GM18858 (cell line): ENCODE results near the gene WNT3A.

ENCODE experiments used
- ATAC-seq: cut with Tn5 transposase; IDR thresholded peaks from one replicate; pipeline ENCODE4 v1.9.1; 2021; ENCODE audit not compliant: unreplicated experiment

Gene WNT3A

GRCh38 chr1:228083871-228084278 is 77.1 kb downstream of the WNT3A start:
- no peak for ATAC-seq

GRCh38 chr1:228084325-228084724 is 77.5 kb downstream of the WNT3A start:
- ATAC-seq = no peak

GRCh38 chr1:228084797-228085196 is 78.0 kb downstream of the WNT3A start:
- ATAC-seq = no peak

GRCh38 chr1:228085287-228085951 is 78.6 kb downstream of the WNT3A start:
- no peak for ATAC-seq

- ATAC-seq = no peak
Observed at GRCh38 chr1:228087771-228088251, 81.0 kb downstream of the WNT3A start.

GRCh38 chr1:228088586-228089498 is 82.0 kb downstream of the WNT3A start:
- no peak for ATAC-seq

GRCh38 chr1:228089519-228090380 is 83.0 kb downstream of the WNT3A start:
- ATAC-seq = no peak

- ATAC-seq = no peak
Observed at GRCh38 chr1:228090613-228091081, 83.8 kb downstream of the WNT3A start.

GRCh38 chr1:228091084-228091483 is 84.3 kb downstream of the WNT3A start:
- no peak for ATAC-seq

- ATAC-seq = no peak
Observed at GRCh38 chr1:228092342-228093049, 85.7 kb downstream of the WNT3A start.

GRCh38 chr1:228093050-228093906 is 86.5 kb downstream of the WNT3A start:
- ATAC-seq = no peak

GRCh38 chr1:228094432-228095016 is 87.7 kb downstream of the WNT3A start:
- no peak for ATAC-seq

- ATAC-seq = no peak
Observed at GRCh38 chr1:228095161-228095560, 88.4 kb downstream of the WNT3A start.

- no peak for ATAC-seq
Observed at GRCh38 chr1:228095938-228096337, 89.1 kb downstream of the WNT3A start.

GRCh38 chr1:228096416-228097332 is 89.9 kb downstream of the WNT3A start:
- ATAC-seq = no peak

- no peak for ATAC-seq
Observed at GRCh38 chr1:228097333-228098081, 90.7 kb downstream of the WNT3A start.

- ATAC-seq = no peak
Observed at GRCh38 chr1:228098323-228098931, 91.6 kb downstream of the WNT3A start.
